Panc1 (cell line): Measurements from ENCODE around the gene DGAT2. TPM values are rescaled to one million over a fixed set of nuclear protein-coding genes. Genes with fewer than 3 reads are reported as not detected.

Experiments used
- ATAC-seq: fragments of 200-7000 bp; cut with Tn5 transposase; 2 replicates; pipeline ENCODE4 v1.9.1; 2020; ENCODE audit warnings: mild to moderate bottlenecking, moderate library complexity
- BruUV-seq: library from RNA; stranded (reverse); fragments of 400-500 nt; replicated peaks from 2 replicates; lab custom pipeline; 2021; lab: Mats Ljungman, UMichigan
- CTCF ChIA-PET: fragments of 300-600 bp; sonication (Branson Sonifier 250); formaldehyde crosslinking; loops from one replicate; lab custom pipeline; 2022; ENCODE audit warnings: antibody characterized with exemption; lab: Charles Lee
- POLR2A ChIA-PET: fragments of 300-600 bp; sonication (Branson Sonifier 250); formaldehyde crosslinking; loops from one replicate; lab custom pipeline; 2022; ENCODE audit warnings: antibody characterized with exemption; lab: Charles Lee
- DNase-seq: peaks from one replicate; pipeline ENCODE4 v3.0.0-alpha.2; 2010; ENCODE audit warnings: low read depth, low spot score
- H3K27ac ChIP-seq: 2 replicates; pipeline ENCODE4 v1.5.1; 2011; ENCODE audit warnings: mild to moderate bottlenecking, low read length, inconsistent platforms
- H3K27me3 ChIP-seq: fragments of 200-500 bp; sonication (Bioruptor generic); 2 replicates; pipeline ENCODE4 v1.6.0; 2014; ENCODE audit warnings: low read length, inconsistent platforms; ENCODE audit not compliant: control insufficient read depth, insufficient read depth
- H3K36me3 ChIP-seq: fragments of 200-500 bp; sonication (Bioruptor generic); 2 replicates; pipeline ENCODE4 v1.5.1; 2014; ENCODE audit warnings: inconsistent platforms, mild to moderate bottlenecking, low read length, moderate library complexity; ENCODE audit not compliant: control insufficient read depth, insufficient read depth
- H3K4me1 ChIP-seq: 2 replicates; pipeline ENCODE4 v1.5.1; 2011; ENCODE audit warnings: inconsistent platforms, mild to moderate bottlenecking, low read length, moderate library complexity; ENCODE audit not compliant: control insufficient read depth, insufficient read depth
- H3K4me3 ChIP-seq, 2 experiments: 2 replicates each; pipeline ENCODE4 v1.5.1; 2011 to 2012; ENCODE audit warnings: low read depth in 2 of 2, low read length in 2 of 2, mild to moderate bottlenecking in 2 of 2, inconsistent platforms in 1 of 2, moderate library complexity in 1 of 2
- H3K9me3 ChIP-seq: fragments of 200-500 bp; sonication (Bioruptor generic); 2 replicates; pipeline ENCODE4 v1.5.1; 2014; ENCODE audit warnings: low read depth, mild to moderate bottlenecking, inconsistent platforms, low read length, moderate library complexity; ENCODE audit not compliant: control insufficient read depth, insufficient read depth
- CTCF ChIP-seq: fragments of 450-650 bp; IDR thresholded peaks from 2 replicates; pipeline ENCODE4 v1.5.1; 2017; ENCODE audit warnings: mild to moderate bottlenecking
- POLR2AphosphoS5 ChIP-seq: IDR thresholded peaks from 2 replicates; pipeline ENCODE4 v1.6.1; 2012; ENCODE audit warnings: mild to moderate bottlenecking, low read depth, low read length, moderate library complexity
- REST ChIP-seq, 2 experiments: IDR thresholded peaks; 2 replicates each; pipeline ENCODE4 v1.6.1; 2011 to 2012; ENCODE audit warnings: low read depth in 2 of 2, control low read depth in 1 of 2, low read length in 1 of 2, mild to moderate bottlenecking in 1 of 2, moderate library complexity in 1 of 2; ENCODE audit not compliant: insufficient read depth in 1 of 2
- SIN3A ChIP-seq: IDR thresholded peaks from 2 replicates; pipeline ENCODE4 v1.6.1; 2012; ENCODE audit warnings: low read depth, mild to moderate bottlenecking, low read length, moderate library complexity, borderline replicate concordance; ENCODE audit not compliant: insufficient read depth
- TCF7L2 ChIP-seq: IDR thresholded peaks from 2 replicates; pipeline ENCODE4 v1.6.1; 2011; ENCODE audit warnings: mild to moderate bottlenecking, low read depth, low read length, inconsistent platforms
- in situ Hi-C: cut with HindIII; loops from 2 replicates; pipeline ENCODE4 v1.10.0; 2016; ENCODE audit warnings: low sequenced_read_pairs, low pct_unique_long_range_greater_than_20kb
- intact Hi-C: fragments of 100-400 bp; cut with micrococcal nuclease; formaldehyde crosslinking; loops from one replicate; pipeline ENCODE4 v1.10.0; 2022; ENCODE audit not compliant: unreplicated experiment
- total RNA-seq: library from RNA; stranded (reverse); gene quantifications from one replicate; pipeline ENCODE4 v1.2.1, GENCODE V29; 2021; ENCODE audit not compliant: unreplicated experiment

DGAT2 gene
- total RNA-seq, 1 experiment from 2014 or later, result 19.2 TPM

GRCh38 chr11:75779960-75780359 is 11.4 kb downstream of the DGAT2 start:
- Histone ChIP-seq H3K4me1 (no peaks in the 10 kb centered on the region), H3K9me3 (no peaks in the 10 kb centered on the region), H3K36me3 (no peaks in the 10 kb centered on the region), H3K4me3 (no peak overlapping the region), H3K27ac (no peak overlapping the region), H3K27me3 (no peaks in the 10 kb centered on the region)
- no peak for TF ChIP-seq REST (IDR thresholded peaks at IDR 0.05; ENCODE audit: insufficient read depth in 1 of 2, low read depth in 2 of 2, low read length in 1 of 2)
- no peak for TF ChIP-seq POLR2AphosphoS5
- no peak for TF ChIP-seq SIN3A
- no peak for TF ChIP-seq TCF7L2
- no peak for TF ChIP-seq CTCF
- in situ Hi-C loops (no loop called here), intact Hi-C loops (no loop called here)
- no TSS peak for BruUV-seq
- no peak for DNase-seq
- POLR2A ChIA-PET, result no interaction called here
- CTCF ChIA-PET, result no interaction called here
- ATAC-seq, result no peak

- ChIA-PET POLR2A (interaction anchor here (0.5 kb wide), 1 partner anchor 41 kb away, joined by 4 read pairs; no protein-coding TSS in a partner anchor), CTCF (no interaction called here)
- in situ Hi-C loops (no loop called here), intact Hi-C loops (no loop called here)
- H3K4me3 ChIP-seq, result no peak overlapping the region
- H3K9me3 ChIP-seq, result no peaks in the 10 kb centered on the region
- no peaks in the 10 kb centered on the region for H3K4me1 ChIP-seq
- no peak for ATAC-seq
- H3K27ac ChIP-seq, result no peak overlapping the region
- DNase-seq, result no peak
- H3K27me3 ChIP-seq, result no peaks in the 10 kb centered on the region
- no peaks in the 10 kb centered on the region for H3K36me3 ChIP-seq
- no TSS peak for BruUV-seq
- TF ChIP-seq SIN3A (no peak), REST (IDR thresholded peaks at IDR 0.05; ENCODE audit: insufficient read depth in 1 of 2, low read depth in 2 of 2, low read length in 1 of 2) (no peak), POLR2AphosphoS5 (no peak), TCF7L2 (no peak), CTCF (no peak)
These were observed 12.3 kb downstream of the DGAT2 start for GRCh38 chr11:75780888-75781287.
